Measurements from ENCODE around the gene FFAR1.

Gene FFAR1

DNA sequence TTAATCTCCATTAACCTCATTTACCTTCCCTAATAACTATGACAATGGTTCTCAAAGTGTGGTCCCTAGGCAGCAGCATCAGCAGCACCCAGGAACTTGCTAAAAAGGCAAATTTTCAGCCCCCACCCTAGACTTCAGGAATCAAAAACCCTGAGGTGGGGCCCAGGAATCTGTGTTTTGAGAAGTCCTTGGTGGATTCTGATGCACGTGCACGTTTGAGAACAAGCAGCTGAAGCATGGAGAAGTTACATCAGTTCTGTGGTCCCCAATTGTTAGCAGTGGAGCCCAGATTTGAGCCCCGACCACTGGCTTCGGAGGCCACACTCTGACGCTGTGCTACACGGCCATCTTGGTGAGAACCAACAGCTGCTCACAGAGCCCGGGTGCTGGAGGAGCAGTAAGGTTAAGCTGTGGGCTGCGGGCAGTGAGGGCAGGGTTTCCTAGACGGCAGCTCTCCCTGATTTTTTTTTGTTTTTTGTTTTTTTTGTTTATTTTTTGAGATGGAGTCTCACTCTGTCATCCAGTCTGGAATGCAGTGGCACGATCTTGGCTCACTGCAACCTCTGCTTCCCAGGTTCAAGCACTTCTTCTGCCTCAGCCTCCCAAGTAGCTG lies 32.7 kb upstream of the FFAR1 start:
- DNase-seq (ENCODE audit: low read depth in 2 of 3, low spot score in 2 of 3) = no peak

DNA sequence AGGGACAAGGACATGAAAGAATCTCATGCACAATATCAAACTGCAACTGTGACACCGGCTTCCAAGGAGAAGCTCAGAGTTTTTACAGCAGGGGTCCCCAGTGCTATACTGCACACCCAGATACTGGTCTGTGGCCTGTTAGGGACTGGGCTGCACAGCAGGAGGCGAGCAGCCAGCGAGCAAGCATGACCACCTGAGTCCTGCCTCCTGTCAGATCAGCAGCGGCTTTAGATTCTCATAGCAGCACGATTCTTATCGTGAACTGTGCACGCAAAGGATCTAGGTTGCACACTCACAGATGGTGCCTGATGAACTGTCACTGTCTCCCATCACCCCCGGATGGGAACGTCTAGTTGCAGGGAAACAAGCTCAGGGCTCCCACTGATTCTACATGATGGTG lies 31.8 kb upstream of the FFAR1 start:
- no peak for DNase-seq (ENCODE audit: low read depth in 2 of 3, low spot score in 2 of 3)

DNA sequence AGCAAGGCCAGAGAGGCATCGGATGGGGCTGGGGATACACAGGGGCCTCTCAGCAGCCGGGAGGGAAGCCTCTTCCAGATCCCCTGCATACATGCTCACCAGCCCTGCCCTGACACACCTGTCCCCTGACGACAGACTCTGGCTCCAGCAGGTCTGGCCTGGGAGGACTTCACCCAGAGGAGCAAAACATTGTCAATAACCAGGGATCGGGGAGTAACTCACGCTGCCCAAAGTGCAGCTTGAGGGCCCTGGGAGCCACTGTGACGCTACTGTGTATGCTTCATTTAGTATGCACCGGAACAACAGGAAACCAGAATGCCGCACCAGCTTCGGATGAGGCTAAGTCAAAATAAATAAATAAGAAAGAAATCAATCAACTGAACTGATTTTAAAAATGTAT lies 31.1 kb upstream of the FFAR1 start:
- no peak for DNase-seq (ENCODE audit: low read depth in 2 of 3, low spot score in 2 of 3)

DNA sequence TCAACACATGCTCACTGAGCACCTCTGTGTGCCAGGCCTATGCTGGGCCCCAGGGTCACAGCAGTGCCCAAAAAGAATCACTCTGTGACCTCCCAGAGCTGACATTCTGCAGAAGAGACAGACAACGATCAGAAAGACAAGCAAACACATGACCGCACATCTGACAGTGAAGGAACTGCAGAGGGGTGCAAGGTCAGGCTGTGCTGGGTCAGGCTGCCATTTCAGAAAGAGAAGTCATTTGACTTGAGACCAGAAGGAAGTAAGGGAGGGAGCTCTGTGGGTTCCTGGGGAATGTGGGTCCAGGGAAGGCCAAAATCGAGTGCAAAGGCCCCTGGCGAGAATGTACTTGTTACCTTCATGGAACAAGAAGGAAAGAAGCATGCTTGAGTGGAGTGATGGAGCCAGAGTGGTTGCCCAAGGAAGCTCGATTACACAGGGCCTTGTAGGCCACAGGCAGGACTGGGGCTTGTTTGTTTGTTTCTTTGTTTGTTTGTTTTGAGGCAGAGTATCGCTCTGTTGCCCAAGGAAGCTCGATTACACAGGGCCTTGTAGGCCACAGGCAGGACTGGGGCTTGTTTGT lies 30.1 kb upstream of the FFAR1 start:
- no peak for DNase-seq (ENCODE audit: low read depth in 2 of 3, low spot score in 2 of 3)

DNA sequence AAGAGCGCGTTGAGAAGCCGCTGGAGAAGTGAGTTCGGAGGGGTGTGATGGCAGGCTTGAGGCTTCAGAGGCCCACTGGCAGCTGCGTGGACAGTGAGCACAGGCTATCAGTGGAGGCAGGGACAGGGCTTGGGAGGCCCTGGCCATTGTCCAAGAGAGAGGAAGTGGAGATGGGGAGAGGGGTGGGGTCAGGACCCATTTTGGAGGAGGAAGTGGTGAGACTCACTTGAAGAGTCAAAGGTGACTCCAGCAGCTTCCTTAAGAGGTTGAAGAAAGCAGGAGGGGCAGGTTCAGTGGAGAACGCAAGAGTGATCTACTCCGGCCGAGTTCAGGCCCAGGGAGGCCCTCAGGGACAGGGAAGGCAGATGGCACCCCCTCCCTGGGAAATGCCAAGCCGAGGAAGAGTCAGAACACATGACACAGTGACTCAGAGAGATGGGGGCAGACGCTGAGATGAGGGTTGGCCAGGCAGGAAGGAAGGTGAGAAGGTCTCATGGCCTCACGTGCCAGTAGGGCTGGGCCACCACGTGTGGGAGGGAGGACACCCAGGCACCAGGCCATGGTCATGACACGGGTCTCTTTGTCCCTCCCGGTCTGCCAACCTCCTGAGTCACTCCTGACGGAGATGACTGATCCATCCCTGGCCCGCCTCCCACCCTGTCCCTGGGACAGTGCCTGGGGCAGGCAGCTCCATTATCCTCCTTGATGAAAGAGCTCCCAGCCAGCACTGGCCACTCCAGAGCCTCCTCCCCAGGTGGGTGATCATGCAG lies 28.8 kb upstream of the FFAR1 start:
- DNase-seq (ENCODE audit: low read depth in 2 of 3, low spot score in 2 of 3) = no peak

DNA sequence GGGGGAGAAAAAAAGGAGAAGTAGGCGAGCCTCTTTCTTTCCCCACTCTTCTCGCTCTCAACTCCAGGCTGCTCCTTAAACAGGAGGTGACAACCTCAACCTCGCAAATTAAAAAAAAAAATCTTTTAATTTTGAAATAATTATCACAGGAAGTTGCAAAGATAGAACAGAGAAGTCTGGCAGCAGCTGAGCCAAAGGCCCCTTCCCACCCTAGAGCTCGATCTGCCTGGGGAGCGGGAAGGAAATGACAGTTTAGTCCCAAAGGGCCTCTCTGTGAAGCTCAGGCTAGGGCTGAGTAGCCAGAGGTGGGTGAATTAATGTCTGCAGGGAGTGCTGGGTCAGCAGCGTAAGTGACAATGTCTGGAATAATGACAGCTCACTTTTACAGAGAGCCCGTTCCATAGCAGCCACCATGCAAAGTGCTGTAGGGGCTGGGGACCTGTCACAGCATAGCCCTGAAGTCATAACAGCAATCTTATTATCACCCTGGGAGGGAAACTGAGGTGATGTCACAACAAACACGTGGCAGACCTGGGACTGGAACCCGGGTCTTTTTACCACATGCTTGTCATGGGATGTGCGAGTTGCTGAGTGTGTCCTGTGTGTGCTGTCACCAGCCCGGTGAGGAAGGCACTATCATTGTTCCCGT lies 27.5 kb upstream of the FFAR1 start:
- no peak for DNase-seq (ENCODE audit: low read depth in 2 of 3, low spot score in 2 of 3)

DNA sequence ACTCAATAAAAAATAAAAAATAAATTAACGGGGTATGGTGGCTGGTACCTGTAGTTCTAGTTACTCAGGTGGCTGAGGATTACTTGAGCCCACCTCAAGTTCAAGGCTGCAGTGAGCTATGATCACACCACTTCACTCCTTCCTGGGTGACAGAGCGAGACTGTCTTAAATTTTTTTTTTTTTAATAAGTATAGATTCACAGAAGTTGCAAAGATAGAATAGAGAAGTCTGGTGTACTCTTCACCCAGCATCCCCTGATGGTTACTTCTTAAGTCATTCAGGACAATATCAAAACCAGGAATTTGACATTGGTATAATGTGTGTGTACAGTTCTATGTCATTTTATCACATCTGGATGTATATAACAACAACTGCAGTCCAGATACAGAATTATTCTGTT lies 26.4 kb upstream of the FFAR1 start:
- DNase-seq (ENCODE audit: low read depth in 2 of 3, low spot score in 2 of 3) = no peak

DNA sequence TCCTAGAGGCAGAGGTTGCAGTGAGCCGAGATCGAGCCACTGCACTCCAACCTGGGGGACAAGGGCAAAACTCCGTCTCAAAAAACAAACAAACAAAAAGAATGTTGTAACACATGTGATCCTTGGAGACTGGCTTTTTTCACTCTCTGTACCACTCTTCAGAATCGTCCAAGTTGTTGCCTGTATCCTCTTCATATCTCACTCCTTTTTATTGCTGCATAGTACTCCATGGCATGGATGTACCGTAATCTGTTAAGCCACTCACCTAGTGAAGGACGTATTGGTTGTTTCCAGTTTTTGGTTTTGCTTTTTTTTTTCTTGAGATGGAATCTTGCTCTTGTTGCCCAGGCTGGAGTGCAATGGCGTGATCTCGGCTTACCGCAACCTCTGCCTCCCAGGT lies 25.7 kb upstream of the FFAR1 start:
- no peak for DNase-seq (ENCODE audit: low read depth in 2 of 3, low spot score in 2 of 3)

DNA sequence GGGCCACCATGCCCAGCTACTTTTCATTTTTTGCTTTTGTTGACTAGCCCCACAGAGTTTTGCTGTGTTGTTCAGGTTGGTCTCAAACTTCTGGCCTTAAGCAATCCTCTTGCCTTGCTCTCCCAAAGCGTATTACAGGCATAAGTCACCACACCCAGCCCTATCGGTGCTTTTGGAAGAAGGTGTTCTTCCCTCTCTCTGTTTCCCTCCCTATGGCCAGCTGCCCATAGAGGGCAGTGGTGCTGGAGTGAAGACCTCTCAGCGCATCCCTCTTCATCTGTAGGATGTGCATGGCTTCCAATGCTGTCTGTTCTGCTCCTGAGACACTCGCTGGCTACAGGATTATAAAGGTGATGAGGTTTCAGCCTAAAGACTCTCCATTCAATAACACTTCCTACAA lies 20.1 kb upstream of the FFAR1 start:
- DNase-seq (ENCODE audit: low read depth in 2 of 3, low spot score in 2 of 3) = no peak

DNA sequence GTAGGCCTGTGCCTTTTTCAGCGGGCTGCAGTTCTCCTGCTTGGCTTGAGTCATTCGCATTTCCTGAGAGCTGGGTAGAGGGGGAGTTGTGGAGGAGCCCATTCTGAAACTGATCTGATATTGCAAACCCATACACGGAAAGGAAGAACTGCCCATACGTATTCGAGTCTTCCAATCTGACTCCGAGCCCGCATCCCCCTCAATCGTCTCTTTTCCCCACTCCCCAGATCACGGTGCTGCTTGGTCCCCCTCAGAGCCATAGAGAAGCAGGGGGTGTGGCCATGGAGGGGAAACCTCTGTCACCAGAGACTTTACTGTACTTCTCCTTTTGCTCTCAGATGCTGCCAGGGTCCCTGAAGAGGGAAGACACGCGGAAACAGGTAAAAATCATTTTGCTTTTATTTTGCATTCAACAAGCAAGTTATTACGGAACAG lies 18.8 kb upstream of the FFAR1 start, which contains the start of gene CD22:
Gene CD22, plus strand, starts transcription at position 337 of the 435 bp plus-strand sequence. CDS start 2,854 bp downstream, outside the sequence.
- DNase-seq (ENCODE audit: low read depth in 2 of 3, low spot score in 2 of 3) = no peak

DNA sequence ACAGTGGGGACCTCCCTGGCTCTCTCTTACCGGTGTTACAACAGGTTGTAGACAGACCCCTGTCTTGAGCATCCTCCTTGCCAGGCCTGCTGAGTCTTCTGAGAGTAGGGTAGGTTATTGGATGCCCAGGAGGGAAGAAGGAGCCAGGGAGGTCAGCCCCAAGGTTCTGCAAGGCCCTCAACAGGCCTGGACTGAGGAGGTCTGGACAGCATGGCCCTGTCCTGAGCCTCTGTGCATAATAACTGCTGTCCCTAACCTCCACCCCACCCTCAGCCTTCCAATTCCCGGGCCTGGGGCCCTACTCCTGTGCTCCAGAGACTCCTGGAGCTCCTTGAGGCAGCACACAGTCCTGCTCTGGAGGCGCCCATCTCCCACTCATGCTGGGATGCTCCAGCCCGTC lies 18.4 kb upstream of the FFAR1 start:
- DNase-seq (ENCODE audit: low read depth in 2 of 3, low spot score in 2 of 3) = no peak

DNA sequence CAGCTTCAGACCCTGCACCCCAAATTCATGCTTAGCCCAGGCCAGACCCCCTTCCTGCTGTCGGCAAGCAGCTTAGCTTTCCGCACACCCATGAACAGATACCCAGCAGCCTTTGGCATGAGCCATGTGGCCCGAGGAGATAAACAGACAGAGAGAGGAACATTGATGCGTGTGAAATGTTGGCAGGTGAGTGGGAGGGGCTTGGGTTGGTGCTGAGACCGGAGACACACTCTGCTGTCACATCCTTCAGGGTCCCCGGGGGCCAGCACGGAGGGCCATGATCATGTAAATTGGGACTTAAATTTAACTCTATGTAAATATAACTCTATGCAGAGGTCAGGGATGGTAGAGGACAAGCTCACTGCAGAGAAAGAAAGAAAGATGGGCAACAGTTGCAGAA lies 17.2 kb upstream of the FFAR1 start:
- DNase-seq (ENCODE audit: low read depth in 2 of 3, low spot score in 2 of 3) = no peak

DNA sequence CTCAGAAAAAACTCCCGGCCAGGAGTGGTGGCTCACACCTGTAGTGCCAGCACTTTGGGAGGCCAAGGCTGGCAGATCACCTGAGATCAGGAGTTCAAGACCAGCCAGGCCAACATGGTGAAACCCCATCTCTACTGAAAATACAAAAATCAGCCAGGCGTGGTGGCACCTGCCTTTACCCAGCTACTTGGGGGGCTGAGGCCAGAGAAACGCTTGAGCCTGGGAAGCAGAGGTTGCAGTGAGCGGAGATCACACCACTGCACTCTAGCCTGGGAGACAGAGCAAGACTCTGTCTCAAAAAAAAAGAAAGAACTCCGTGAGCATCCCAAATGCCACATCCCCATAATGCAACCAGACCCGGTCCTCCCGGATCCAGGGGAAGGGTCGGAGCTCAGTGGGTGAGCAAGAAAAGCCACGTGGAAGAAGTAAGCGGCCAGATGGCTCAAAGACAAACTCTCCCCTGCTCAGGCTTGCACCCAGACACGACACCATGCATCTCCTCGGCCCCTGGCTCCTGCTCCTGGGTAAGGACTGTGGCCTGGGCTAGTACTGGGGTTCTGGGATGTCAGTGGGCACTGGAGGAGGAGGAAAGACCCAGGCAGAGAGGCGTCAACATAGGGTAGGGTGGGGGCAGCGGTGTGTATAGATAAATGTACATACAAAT lies 16.0 kb upstream of the FFAR1 start:
- no peak for DNase-seq (ENCODE audit: low read depth in 2 of 3, low spot score in 2 of 3)

DNA sequence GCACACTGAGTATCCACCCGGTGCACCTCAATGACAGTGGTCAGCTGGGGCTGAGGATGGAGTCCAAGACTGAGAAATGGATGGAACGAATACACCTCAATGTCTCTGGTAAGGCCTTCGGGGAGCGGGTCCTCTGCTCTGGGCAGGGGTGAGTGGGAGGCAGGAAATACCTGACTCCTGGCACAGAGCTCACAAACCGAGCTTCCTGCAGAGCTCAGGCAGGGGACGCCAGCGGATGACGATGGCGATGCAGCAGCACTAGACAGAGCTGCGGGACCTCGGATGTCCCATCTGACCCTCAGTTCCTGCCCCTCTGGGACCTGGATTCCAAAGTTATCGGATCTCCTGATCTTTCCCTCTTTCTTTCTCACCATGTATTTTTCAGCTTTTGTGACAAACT lies 14.9 kb upstream of the FFAR1 start:
- DNase-seq (ENCODE audit: low read depth in 2 of 3, low spot score in 2 of 3) = no peak

DNA sequence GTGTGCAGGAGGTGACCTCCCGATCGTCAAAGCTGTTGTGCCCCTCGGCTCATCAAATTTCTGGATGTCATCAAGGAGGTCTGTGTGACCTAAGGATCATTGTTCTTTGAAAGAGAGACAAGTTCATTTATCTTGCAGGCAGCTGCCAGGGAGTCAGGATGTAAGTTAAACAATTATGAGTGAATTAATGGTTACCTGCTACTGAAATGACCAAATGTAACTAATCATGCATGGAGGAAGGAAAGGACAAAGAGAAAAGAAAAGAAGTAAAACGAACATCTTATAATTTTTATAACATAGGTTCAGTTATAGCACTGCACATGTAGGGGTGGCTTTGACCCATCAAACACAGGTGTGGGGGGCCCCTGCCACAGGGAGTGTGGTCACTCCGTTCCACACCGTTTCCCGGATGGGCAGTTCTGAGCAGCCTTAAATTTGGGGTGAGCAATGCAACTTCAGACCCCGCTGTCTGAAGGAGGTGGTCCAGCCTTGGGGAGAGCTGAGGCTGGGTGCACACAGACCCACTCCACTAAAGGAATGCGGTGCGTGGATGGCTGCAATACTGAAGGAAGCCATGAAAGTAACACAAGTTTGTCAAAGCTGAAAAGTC lies 13.5 kb upstream of the FFAR1 start:
- DNase-seq (ENCODE audit: low read depth in 2 of 3, low spot score in 2 of 3) = no peak

DNA sequence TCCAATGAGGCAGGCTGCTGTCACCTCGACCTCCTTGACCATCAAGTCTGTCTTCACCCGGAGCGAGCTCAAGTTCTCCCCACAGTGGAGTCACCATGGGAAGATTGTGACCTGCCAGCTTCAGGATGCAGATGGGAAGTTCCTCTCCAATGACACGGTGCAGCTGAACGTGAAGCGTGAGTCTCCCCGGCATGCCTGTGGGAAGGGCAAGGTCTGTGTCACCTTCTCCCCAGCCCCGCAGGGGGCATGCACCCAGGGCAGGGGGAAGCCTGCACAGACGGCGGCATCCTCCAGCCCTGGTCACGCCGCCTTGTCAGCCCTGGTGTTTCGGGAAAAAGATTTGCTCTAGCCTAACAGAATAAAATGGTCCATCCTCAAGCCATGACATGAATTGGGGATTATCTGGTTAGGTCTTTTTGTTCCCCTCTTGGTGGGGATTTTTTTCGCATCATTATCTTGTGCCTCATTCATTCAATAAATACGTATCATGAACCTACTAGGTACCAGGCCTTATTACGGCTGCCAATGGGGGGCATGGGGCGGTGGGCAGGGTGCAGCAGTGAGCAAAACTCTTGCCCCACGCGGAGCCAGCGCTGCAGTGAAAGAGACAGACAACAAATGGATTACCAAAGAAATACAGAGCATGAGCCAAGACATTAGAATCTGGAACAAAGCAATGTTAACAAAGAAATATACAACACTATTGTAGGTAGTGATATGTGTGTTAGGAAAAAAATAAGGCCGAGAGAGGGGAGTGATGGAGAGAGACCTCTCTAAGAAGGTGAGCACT lies 11.3 kb upstream of the FFAR1 start:
- DNase-seq (ENCODE audit: low read depth in 2 of 3, low spot score in 2 of 3) = no peak

DNA sequence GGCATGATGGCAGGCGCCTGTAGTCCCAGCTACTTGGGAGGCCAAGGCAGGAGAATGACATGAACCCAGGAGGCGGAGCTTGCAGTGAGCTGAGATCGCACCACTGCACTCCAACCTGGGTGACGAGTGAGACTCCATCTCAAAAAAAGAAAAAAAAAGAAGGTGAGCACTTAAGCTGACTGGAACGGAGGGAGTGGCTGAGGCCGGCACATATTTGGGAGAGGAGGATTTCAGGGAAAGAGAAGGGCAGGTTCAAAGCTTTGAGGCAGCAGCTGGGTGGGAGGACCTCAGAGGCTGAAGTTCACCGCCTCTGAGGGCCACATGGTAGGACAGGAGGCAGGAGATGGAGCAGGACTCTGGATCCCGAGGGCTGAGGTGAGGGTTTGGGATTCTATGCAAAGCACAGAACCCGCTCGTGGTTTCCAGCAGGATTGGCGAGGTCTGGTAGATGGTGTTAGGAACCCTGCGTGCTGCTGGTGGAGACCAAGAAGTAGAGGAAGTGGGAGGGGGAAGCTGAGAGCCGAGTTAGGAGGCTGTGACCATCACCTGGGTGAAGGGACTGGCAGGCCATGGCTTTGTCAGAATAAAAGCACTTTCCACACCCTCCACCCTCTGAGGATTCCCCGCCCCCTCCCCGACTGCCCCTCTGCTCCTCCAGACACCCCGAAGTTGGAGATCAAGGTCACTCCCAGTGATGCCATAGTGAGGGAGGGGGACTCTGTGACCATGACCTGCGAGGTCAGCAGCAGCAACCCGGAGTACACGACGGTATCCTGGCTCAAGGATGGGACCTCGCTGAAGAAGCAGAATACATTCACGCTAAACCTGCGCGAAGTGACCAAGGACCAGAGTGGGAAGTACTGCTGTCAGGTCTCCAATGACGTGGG lies 10.4 kb upstream of the FFAR1 start:
- DNase-seq (ENCODE audit: low read depth in 2 of 3, low spot score in 2 of 3) = no peak

DNA sequence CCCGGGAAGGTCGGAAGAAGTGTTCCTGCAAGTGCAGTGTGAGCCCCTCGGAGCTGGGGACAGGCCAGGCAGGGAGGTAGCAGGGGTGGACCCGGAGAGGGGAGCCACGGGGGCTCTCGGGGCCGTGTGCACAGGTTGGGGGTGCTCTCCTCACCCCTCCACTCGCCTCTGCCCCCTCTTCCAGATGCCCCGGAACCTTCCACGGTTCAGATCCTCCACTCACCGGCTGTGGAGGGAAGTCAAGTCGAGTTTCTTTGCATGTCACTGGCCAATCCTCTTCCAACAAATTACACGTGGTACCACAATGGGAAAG lies 9.8 kb upstream of the FFAR1 start:
- no peak for DNase-seq (ENCODE audit: low read depth in 2 of 3, low spot score in 2 of 3)

DNA sequence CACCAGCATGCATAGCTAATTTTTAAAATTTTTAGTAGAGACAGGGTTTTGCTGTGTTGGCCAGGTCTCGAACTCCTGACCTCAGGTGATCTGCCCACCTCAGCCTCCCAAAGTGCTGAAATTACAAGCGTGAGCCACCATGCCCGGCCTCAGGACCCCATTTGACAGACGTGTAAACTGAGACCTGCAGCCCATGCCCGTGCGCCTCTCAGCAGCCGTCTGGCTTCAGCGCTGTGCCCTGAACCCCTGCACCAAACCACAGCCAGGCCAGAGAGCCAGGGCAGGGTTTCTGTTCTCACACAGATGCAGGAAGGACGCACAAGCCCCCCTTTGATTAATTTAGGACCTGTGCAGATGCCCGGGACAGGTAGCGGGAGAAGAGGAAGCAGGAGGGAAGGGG lies 7.3 kb upstream of the FFAR1 start:
- DNase-seq (ENCODE audit: low read depth in 2 of 3, low spot score in 2 of 3) = no peak

DNA sequence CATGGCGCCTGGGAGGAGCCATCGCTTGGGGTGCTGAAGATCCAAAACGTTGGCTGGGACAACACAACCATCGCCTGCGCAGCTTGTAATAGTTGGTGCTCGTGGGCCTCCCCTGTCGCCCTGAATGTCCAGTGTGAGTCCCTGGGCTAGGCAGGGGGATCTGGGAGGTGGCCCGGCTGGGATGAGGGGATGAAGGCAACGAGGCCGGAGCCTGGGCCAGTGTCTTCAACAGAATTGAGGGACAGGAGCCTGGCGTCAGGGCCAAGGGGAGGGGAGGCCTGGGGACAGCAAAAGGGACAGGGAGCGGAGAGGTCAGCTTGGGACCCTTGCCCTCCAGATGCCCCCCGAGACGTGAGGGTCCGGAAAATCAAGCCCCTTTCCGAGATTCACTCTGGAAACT lies 6.7 kb upstream of the FFAR1 start:
- DNase-seq (ENCODE audit: low read depth in 2 of 3, low spot score in 2 of 3) = no peak
